Measurements from ENCODE around the gene ARL3.

ARL3 gene

GRCh38 chr10:102675666-102676533 lies 38.3 kb downstream of the ARL3 start:
- Histone ChIP-seq H3K9me3 (replicated peaks in 1 of 2; ENCODE audit: control insufficient read depth in 2 of 2, insufficient read depth in 1 of 2, low read depth in 1 of 2, low read length in 2 of 2) (no peaks in the 10 kb centered on the region), H3K14ac (ENCODE audit: low read length) (peak overlapping the region; percentile 48), H2BK12ac (ENCODE audit: low read length) (no peak overlapping the region), H3K4me3 (ENCODE audit: low read length in 2 of 2) (peak overlapping the region in 1 of 2 donors; percentile 35), H3K4ac (ENCODE audit: low read length) (no peak overlapping the region), H2AK5ac (ENCODE audit: low read depth, low read length) (peak overlapping the region; percentile 27), H3K27me3 (ENCODE audit: control insufficient read depth in 3 of 3, insufficient read depth in 3 of 3, low read depth in 1 of 3, low read length in 3 of 3) (no peaks in the 10 kb centered on the region), H3K79me1 (ENCODE audit: low read depth, low read length) (no peaks in the 10 kb centered on the region), H3K23ac (ENCODE audit: low read depth, low read length, poor library complexity) (peak overlapping the region; percentile 8), H3K4me1 (ENCODE audit: control insufficient read depth in 2 of 2, insufficient read depth in 1 of 2, low read depth in 1 of 2, low read length in 2 of 2) (peaks cover 41 to 59% of the 10 kb centered on the region in 2 donors), H2AFZ (ENCODE audit: low read length) (peak overlapping the region; percentile 9), H3K27ac (replicated peaks; ENCODE audit: low read length) (peak overlapping the region; percentile 64), H3K9ac (ENCODE audit: low read depth, low read length, poor library complexity) (peak overlapping the region; percentile 64), H3K4me2 (ENCODE audit: insufficient read depth, low read length, poor library complexity, severe bottlenecking) (peak overlapping the region; percentile 21), H4K8ac (ENCODE audit: low read depth, low read length) (no peak overlapping the region), H3K18ac (ENCODE audit: low read length) (peak overlapping the region; percentile 73), H2BK120ac (ENCODE audit: low read depth, low read length) (no peak overlapping the region), H2BK5ac (ENCODE audit: low read length) (no peak overlapping the region), H3K36me3 (replicated peaks in 1 of 2; ENCODE audit: control insufficient read depth in 2 of 2, insufficient read depth in 2 of 2, low read length in 2 of 2) (peaks cover 3 to 4% of the 10 kb centered on the region in 2 donors), H2BK15ac (ENCODE audit: low read length) (peak overlapping the region; percentile 42), H4K91ac (ENCODE audit: low read depth, low read length, poor library complexity) (no peak overlapping the region)
- no CpG with 5 or more reads among the region's 16 CpGs for WGBS, 2 donors (ENCODE audit: extremely low coverage in 2 of 2, insufficient read length in 2 of 2, insufficient replicate concordance in 1 of 2)
- peak; percentile 40 for DNase-seq (ENCODE audit: low spot score)

- Histone ChIP-seq H2AFZ (ENCODE audit: low read length) (no peak overlapping the region), H2BK120ac (ENCODE audit: low read depth, low read length) (no peak overlapping the region), H3K36me3 (replicated peaks in 1 of 2; ENCODE audit: control insufficient read depth in 2 of 2, insufficient read depth in 2 of 2, low read length in 2 of 2) (no peaks in the 10 kb centered on the region), H3K27ac (replicated peaks; ENCODE audit: low read length) (peak overlapping the region; percentile 64), H3K14ac (ENCODE audit: low read length) (peak overlapping the region; percentile 48), H2BK12ac (ENCODE audit: low read length) (no peak overlapping the region), H3K79me1 (ENCODE audit: low read depth, low read length) (peaks cover 2% of the 10 kb centered on the region), H3K9me3 (replicated peaks in 1 of 2; ENCODE audit: control insufficient read depth in 2 of 2, insufficient read depth in 1 of 2, low read depth in 1 of 2, low read length in 2 of 2) (no peaks in the 10 kb centered on the region), H3K4me3 (ENCODE audit: low read length in 2 of 2) (peak overlapping the region in 1 of 2 donors; percentile 35), H3K4me2 (ENCODE audit: insufficient read depth, low read length, poor library complexity, severe bottlenecking) (no peak overlapping the region), H3K27me3 (ENCODE audit: control insufficient read depth in 3 of 3, insufficient read depth in 3 of 3, low read depth in 1 of 3, low read length in 3 of 3) (no peaks in the 10 kb centered on the region), H3K18ac (ENCODE audit: low read length) (peak overlapping the region; percentile 73), H2BK15ac (ENCODE audit: low read length) (peak overlapping the region; percentile 42), H2BK5ac (ENCODE audit: low read length) (no peak overlapping the region), H3K9ac (ENCODE audit: low read depth, low read length, poor library complexity) (peak overlapping the region; percentile 64), H4K91ac (ENCODE audit: low read depth, low read length, poor library complexity) (no peak overlapping the region), H3K23ac (ENCODE audit: low read depth, low read length, poor library complexity) (peak overlapping the region; percentile 8), H2AK5ac (ENCODE audit: low read depth, low read length) (peak overlapping the region; percentile 27), H3K4me1 (ENCODE audit: control insufficient read depth in 2 of 2, insufficient read depth in 1 of 2, low read depth in 1 of 2, low read length in 2 of 2) (peaks cover 41 to 67% of the 10 kb centered on the region in 2 donors), H4K8ac (ENCODE audit: low read depth, low read length) (no peak overlapping the region), H3K4ac (ENCODE audit: low read length) (no peak overlapping the region)
- no CpG with 5 or more reads among the region's 8 CpGs for WGBS, 2 donors (ENCODE audit: extremely low coverage in 2 of 2, insufficient read length in 2 of 2, insufficient replicate concordance in 1 of 2)
- no peak for DNase-seq (ENCODE audit: low spot score)
Observed at GRCh38 chr10:102675011-102675665, 39.1 kb downstream of the ARL3 start.

- Histone ChIP-seq H2AFZ (ENCODE audit: low read length) (peak overlapping the region; percentile 76), H3K9ac (ENCODE audit: low read depth, low read length, poor library complexity) (no peak overlapping the region), H2BK12ac (ENCODE audit: low read length) (no peak overlapping the region), H3K23ac (ENCODE audit: low read depth, low read length, poor library complexity) (no peak overlapping the region), H4K91ac (ENCODE audit: low read depth, low read length, poor library complexity) (no peak overlapping the region), H3K9me3 (replicated peaks in 1 of 2; ENCODE audit: control insufficient read depth in 2 of 2, insufficient read depth in 1 of 2, low read depth in 1 of 2, low read length in 2 of 2) (no peaks in the 10 kb centered on the region), H3K79me1 (ENCODE audit: low read depth, low read length) (peaks cover 2% of the 10 kb centered on the region), H4K8ac (ENCODE audit: low read depth, low read length) (no peak overlapping the region), H3K27ac (replicated peaks; ENCODE audit: low read length) (peak overlapping the region; percentile 64), H2BK15ac (ENCODE audit: low read length) (no peak overlapping the region), H2BK120ac (ENCODE audit: low read depth, low read length) (no peak overlapping the region), H2AK5ac (ENCODE audit: low read depth, low read length) (no peak overlapping the region), H3K27me3 (ENCODE audit: control insufficient read depth in 3 of 3, insufficient read depth in 3 of 3, low read depth in 1 of 3, low read length in 3 of 3) (no peaks in the 10 kb centered on the region), H3K4me2 (ENCODE audit: insufficient read depth, low read length, poor library complexity, severe bottlenecking) (peak overlapping the region; percentile 38), H3K4ac (ENCODE audit: low read length) (no peak overlapping the region), H3K18ac (ENCODE audit: low read length) (peak overlapping the region; percentile 86), H3K4me3 (ENCODE audit: low read length in 2 of 2) (peak overlapping the region in 1 of 2 donors; percentile 41), H2BK5ac (ENCODE audit: low read length) (no peak overlapping the region), H3K14ac (ENCODE audit: low read length) (no peak overlapping the region), H3K4me1 (ENCODE audit: control insufficient read depth in 2 of 2, insufficient read depth in 1 of 2, low read depth in 1 of 2, low read length in 2 of 2) (peaks cover 42 to 71% of the 10 kb centered on the region in 2 donors), H3K36me3 (replicated peaks in 1 of 2; ENCODE audit: control insufficient read depth in 2 of 2, insufficient read depth in 2 of 2, low read length in 2 of 2) (no peaks in the 10 kb centered on the region)
- DNase-seq (ENCODE audit: low spot score) = peak; percentile 39
- WGBS, 2 donors (ENCODE audit: extremely low coverage in 2 of 2, insufficient read length in 2 of 2, insufficient replicate concordance in 1 of 2) = no CpG with 5 or more reads among the region's 2 CpGs
Observed at GRCh38 chr10:102674566-102674965, 39.6 kb downstream of the ARL3 start.
